ENCODE results near the gene CCDC121.

GRCh38 chr2:27591745-27592144, 37.1 kb downstream of the CCDC121 start:
- TF ChIP-seq CTCF (IDR thresholded peaks at IDR 0.05) (no peak), POLR2AphosphoS5 (IDR thresholded peaks at IDR 0.05) (no peak), POLR2A (IDR thresholded peaks at IDR 0.05; ENCODE audit: low read depth) (no peak)
